ENCODE data around the gene MOCOS.

MOCOS gene

GRCh38 chr18:36187826-36188721 is 777 bp downstream of the MOCOS start:
- no peaks in the 10 kb centered on the region for H3K27me3 ChIP-seq (replicated peaks; ENCODE audit: control insufficient read depth, insufficient read depth, low read length, poor library complexity, severe bottlenecking)
- no peak for DNase-seq
- H3K9me3 ChIP-seq (ENCODE audit: control insufficient read depth, low read length): no peaks in the 10 kb centered on the region
- H3K4me1 ChIP-seq (ENCODE audit: control insufficient read depth, insufficient read depth, low read length, poor library complexity, severe bottlenecking): peaks cover 5% of the 10 kb centered on the region
- H3K27ac ChIP-seq (ENCODE audit: insufficient read depth, low read length, poor library complexity, severe bottlenecking): no peak overlapping the region
- H3K4me3 ChIP-seq (ENCODE audit: insufficient read depth, low read depth, low read length, poor library complexity, severe bottlenecking): peak overlapping the region; percentile 88
- no peaks in the 10 kb centered on the region for H3K36me3 ChIP-seq (ENCODE audit: control insufficient read depth, insufficient read depth, low read length)

GRCh38 chr18:36188916-36189315 is 1.6 kb downstream of the MOCOS start:
- H3K4me1 ChIP-seq (ENCODE audit: control insufficient read depth, insufficient read depth, low read length, poor library complexity, severe bottlenecking): peaks cover 5% of the 10 kb centered on the region
- no peak overlapping the region for H3K27ac ChIP-seq (ENCODE audit: insufficient read depth, low read length, poor library complexity, severe bottlenecking)
- no peaks in the 10 kb centered on the region for H3K27me3 ChIP-seq (replicated peaks; ENCODE audit: control insufficient read depth, insufficient read depth, low read length, poor library complexity, severe bottlenecking)

GRCh38 chr18:36189486-36189885 is 2.2 kb downstream of the MOCOS start:
- no peak overlapping the region for H3K4me3 ChIP-seq (ENCODE audit: insufficient read depth, low read depth, low read length, poor library complexity, severe bottlenecking)
- no peaks in the 10 kb centered on the region for H3K36me3 ChIP-seq (ENCODE audit: control insufficient read depth, insufficient read depth, low read length)
- no peaks in the 10 kb centered on the region for H3K27me3 ChIP-seq (replicated peaks; ENCODE audit: control insufficient read depth, insufficient read depth, low read length, poor library complexity, severe bottlenecking)
- no peak overlapping the region for H3K27ac ChIP-seq (ENCODE audit: insufficient read depth, low read length, poor library complexity, severe bottlenecking)
- no peak for DNase-seq
- H3K9me3 ChIP-seq (ENCODE audit: control insufficient read depth, low read length): no peaks in the 10 kb centered on the region
- H3K4me1 ChIP-seq (ENCODE audit: control insufficient read depth, insufficient read depth, low read length, poor library complexity, severe bottlenecking): peaks cover 5% of the 10 kb centered on the region

More at GRCh38 chr18:36188916-36189315, 1.6 kb downstream of the MOCOS start:
- H3K9me3 ChIP-seq (ENCODE audit: control insufficient read depth, low read length): no peaks in the 10 kb centered on the region
- no peak overlapping the region for H3K4me3 ChIP-seq (ENCODE audit: insufficient read depth, low read depth, low read length, poor library complexity, severe bottlenecking)
- no peak for DNase-seq
- no peaks in the 10 kb centered on the region for H3K36me3 ChIP-seq (ENCODE audit: control insufficient read depth, insufficient read depth, low read length)

- DNase-seq: no peak
- Histone ChIP-seq H3K27me3 (replicated peaks; ENCODE audit: control insufficient read depth, insufficient read depth, low read length, poor library complexity, severe bottlenecking) (no peaks in the 10 kb centered on the region), H3K4me3 (ENCODE audit: insufficient read depth, low read depth, low read length, poor library complexity, severe bottlenecking) (no peak overlapping the region), H3K27ac (ENCODE audit: insufficient read depth, low read length, poor library complexity, severe bottlenecking) (no peak overlapping the region), H3K9me3 (ENCODE audit: control insufficient read depth, low read length) (no peaks in the 10 kb centered on the region), H3K36me3 (ENCODE audit: control insufficient read depth, insufficient read depth, low read length) (no peaks in the 10 kb centered on the region), H3K4me1 (ENCODE audit: control insufficient read depth, insufficient read depth, low read length, poor library complexity, severe bottlenecking) (peaks cover 5% of the 10 kb centered on the region)
Measured at GRCh38 chr18:36191286-36191685, 4.0 kb downstream of the MOCOS start.

- Histone ChIP-seq H3K27ac (ENCODE audit: insufficient read depth, low read length, poor library complexity, severe bottlenecking) (no peak overlapping the region), H3K36me3 (ENCODE audit: control insufficient read depth, insufficient read depth, low read length) (no peaks in the 10 kb centered on the region), H3K27me3 (replicated peaks; ENCODE audit: control insufficient read depth, insufficient read depth, low read length, poor library complexity, severe bottlenecking) (no peaks in the 10 kb centered on the region), H3K4me3 (ENCODE audit: insufficient read depth, low read depth, low read length, poor library complexity, severe bottlenecking) (no peak overlapping the region), H3K4me1 (ENCODE audit: control insufficient read depth, insufficient read depth, low read length, poor library complexity, severe bottlenecking) (peaks cover 5% of the 10 kb centered on the region), H3K9me3 (ENCODE audit: control insufficient read depth, low read length) (no peaks in the 10 kb centered on the region)
- no peak for DNase-seq
Measured at GRCh38 chr18:36191711-36192110, 4.4 kb downstream of the MOCOS start.

- Histone ChIP-seq H3K27me3 (replicated peaks; ENCODE audit: control insufficient read depth, insufficient read depth, low read length, poor library complexity, severe bottlenecking) (no peaks in the 10 kb centered on the region), H3K27ac (ENCODE audit: insufficient read depth, low read length, poor library complexity, severe bottlenecking) (no peak overlapping the region), H3K36me3 (ENCODE audit: control insufficient read depth, insufficient read depth, low read length) (no peaks in the 10 kb centered on the region), H3K4me3 (ENCODE audit: insufficient read depth, low read depth, low read length, poor library complexity, severe bottlenecking) (no peak overlapping the region), H3K4me1 (ENCODE audit: control insufficient read depth, insufficient read depth, low read length, poor library complexity, severe bottlenecking) (no peaks in the 10 kb centered on the region), H3K9me3 (ENCODE audit: control insufficient read depth, low read length) (no peaks in the 10 kb centered on the region)
- DNase-seq: no peak
Measured at GRCh38 chr18:36194600-36195315, 7.5 kb downstream of the MOCOS start.

GRCh38 chr18:36195427-36196122 is 8.3 kb downstream of the MOCOS start:
- Histone ChIP-seq H3K4me1 (ENCODE audit: control insufficient read depth, insufficient read depth, low read length, poor library complexity, severe bottlenecking) (no peaks in the 10 kb centered on the region), H3K27ac (ENCODE audit: insufficient read depth, low read length, poor library complexity, severe bottlenecking) (no peak overlapping the region), H3K27me3 (replicated peaks; ENCODE audit: control insufficient read depth, insufficient read depth, low read length, poor library complexity, severe bottlenecking) (no peaks in the 10 kb centered on the region), H3K36me3 (ENCODE audit: control insufficient read depth, insufficient read depth, low read length) (no peaks in the 10 kb centered on the region), H3K4me3 (ENCODE audit: insufficient read depth, low read depth, low read length, poor library complexity, severe bottlenecking) (no peak overlapping the region), H3K9me3 (ENCODE audit: control insufficient read depth, low read length) (no peaks in the 10 kb centered on the region)
- no peak for DNase-seq

- H3K36me3 ChIP-seq (ENCODE audit: control insufficient read depth, insufficient read depth, low read length): no peaks in the 10 kb centered on the region
- no peak overlapping the region for H3K27ac ChIP-seq (ENCODE audit: insufficient read depth, low read length, poor library complexity, severe bottlenecking)
Measured at GRCh38 chr18:36196238-36196995, 9.1 kb downstream of the MOCOS start.

GRCh38 chr18:36197511-36198166 is 10.3 kb downstream of the MOCOS start:
- no peak overlapping the region for H3K4me3 ChIP-seq (ENCODE audit: insufficient read depth, low read depth, low read length, poor library complexity, severe bottlenecking)
- H3K9me3 ChIP-seq (ENCODE audit: control insufficient read depth, low read length): no peaks in the 10 kb centered on the region
- H3K36me3 ChIP-seq (ENCODE audit: control insufficient read depth, insufficient read depth, low read length): no peaks in the 10 kb centered on the region
- no peaks in the 10 kb centered on the region for H3K4me1 ChIP-seq (ENCODE audit: control insufficient read depth, insufficient read depth, low read length, poor library complexity, severe bottlenecking)
- H3K27me3 ChIP-seq (replicated peaks; ENCODE audit: control insufficient read depth, insufficient read depth, low read length, poor library complexity, severe bottlenecking): no peaks in the 10 kb centered on the region
- DNase-seq: no peak
- no peak overlapping the region for H3K27ac ChIP-seq (ENCODE audit: insufficient read depth, low read length, poor library complexity, severe bottlenecking)

More at GRCh38 chr18:36196238-36196995, 9.1 kb downstream of the MOCOS start:
- Histone ChIP-seq H3K4me1 (ENCODE audit: control insufficient read depth, insufficient read depth, low read length, poor library complexity, severe bottlenecking) (no peaks in the 10 kb centered on the region), H3K27me3 (replicated peaks; ENCODE audit: control insufficient read depth, insufficient read depth, low read length, poor library complexity, severe bottlenecking) (no peaks in the 10 kb centered on the region), H3K4me3 (ENCODE audit: insufficient read depth, low read depth, low read length, poor library complexity, severe bottlenecking) (no peak overlapping the region), H3K9me3 (ENCODE audit: control insufficient read depth, low read length) (no peaks in the 10 kb centered on the region)
- no peak for DNase-seq
